Loucy (cell line): ENCODE measurements around the gene FAM193B.

Experiments used
- H2AFZ ChIP-seq: fragments of 200-600 bp; sonication (generic); 2 replicates; pipeline ENCODE4 v1.6.0; 2016; ENCODE audit warnings: antibody characterized with exemption, mild to moderate bottlenecking, low read length, moderate library complexity
- H3F3A ChIP-seq: fragments of 200-600 bp; 2 replicates; pipeline ENCODE4 v1.6.0; 2016; ENCODE audit warnings: antibody characterized with exemption, low read depth, mild to moderate bottlenecking
- H3K27me3 ChIP-seq: fragments of 200-600 bp; sonication (generic); 2 replicates; pipeline ENCODE4 v1.6.1; 2014; ENCODE audit warnings: low read length, mild to moderate bottlenecking; ENCODE audit not compliant: insufficient read depth, poor library complexity, severe bottlenecking
- H3K36me3 ChIP-seq: fragments of 200-600 bp; sonication (generic); 2 replicates; pipeline ENCODE4 v1.6.1; 2016; ENCODE audit warnings: low read length; ENCODE audit not compliant: insufficient read depth
- H3K4me1 ChIP-seq: fragments of 200-600 bp; sonication (generic); 2 replicates; pipeline ENCODE4 v1.5.1; 2014; ENCODE audit warnings: low read length, mild to moderate bottlenecking; ENCODE audit not compliant: insufficient read depth, poor library complexity, severe bottlenecking
- H3K4me2 ChIP-seq: fragments of 200-600 bp; sonication (generic); 2 replicates; pipeline ENCODE4 v1.6.0; 2014; ENCODE audit warnings: antibody characterized with exemption, low read length, low read depth, mild to moderate bottlenecking; ENCODE audit not compliant: poor library complexity, severe bottlenecking
- H3K4me3 ChIP-seq: fragments of 200-600 bp; sonication (generic); 2 replicates; pipeline ENCODE4 v1.5.1; 2014; ENCODE audit warnings: low read length, mild to moderate bottlenecking, mixed read lengths; ENCODE audit not compliant: poor library complexity, severe bottlenecking
- H3K79me2 ChIP-seq: fragments of 200-600 bp; sonication (generic); 2 replicates; pipeline ENCODE4 v1.6.1; 2014; ENCODE audit warnings: low read length; ENCODE audit not compliant: insufficient read depth
- H3K9ac ChIP-seq: fragments of 200-600 bp; sonication (generic); 2 replicates; pipeline ENCODE4 v1.6.0; 2014; ENCODE audit warnings: mild to moderate bottlenecking, low read depth, low read length, moderate library complexity; ENCODE audit not compliant: poor library complexity, severe bottlenecking
- H3K9me2 ChIP-seq: fragments of 200-600 bp; sonication (generic); replicated peaks from 2 replicates; pipeline ENCODE4 v1.6.1; 2016; ENCODE audit warnings: low read depth, low read length, mixed read lengths
- H3K9me3 ChIP-seq: fragments of 200-600 bp; sonication (generic); 2 replicates; pipeline ENCODE4 v1.6.1; 2014; ENCODE audit warnings: mild to moderate bottlenecking, antibody characterized with exemption, low read length, low read depth; ENCODE audit not compliant: insufficient read depth
- H4K20me1 ChIP-seq: fragments of 200-600 bp; sonication (generic); 2 replicates; pipeline ENCODE4 v1.6.0; 2014; ENCODE audit warnings: antibody characterized with exemption, low read length, mild to moderate bottlenecking; ENCODE audit not compliant: insufficient read depth, poor library complexity, severe bottlenecking
- EZH2phosphoT487 ChIP-seq: fragments of 200-600 bp; IDR thresholded peaks from 2 replicates; pipeline ENCODE4 v1.6.1; 2018; ENCODE audit warnings: antibody characterized with exemption, mild to moderate bottlenecking, moderate library complexity, borderline replicate concordance
- TF ChIP-seq, protein P1 (sequence below): fragments of 200-600 bp; sonication (generic); conservative IDR thresholded peaks from 2 replicates; pipeline ENCODE4 v1.5.1; 2014; ENCODE audit warnings: mild to moderate bottlenecking, antibody characterized with exemption, low read length

The FAM193B gene

DNA sequence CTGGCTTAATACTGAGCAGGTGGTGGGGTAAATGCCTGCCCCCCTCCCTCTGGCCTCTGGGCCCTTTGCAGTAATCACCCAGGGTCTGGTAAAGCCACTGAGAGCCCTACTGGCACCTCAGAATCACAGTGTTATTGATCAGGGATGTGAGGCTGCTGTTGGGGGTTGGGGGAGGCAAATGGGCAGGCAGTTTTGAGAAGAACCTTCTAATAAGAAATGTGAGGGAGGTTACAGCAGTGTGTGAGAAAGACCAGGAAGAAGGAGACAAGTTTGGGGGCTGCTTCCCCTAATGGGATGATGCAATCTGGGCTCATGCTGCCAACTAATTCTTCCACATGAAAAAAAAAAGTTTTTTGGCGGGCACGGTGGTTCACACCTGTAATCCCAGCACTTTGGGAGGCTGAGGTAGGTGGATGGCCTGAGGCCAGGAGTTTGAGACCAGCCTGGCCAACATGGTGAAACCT lies 42.4 kb upstream of the FAM193B start:
- H3K36me3 ChIP-seq = no peaks in the 10 kb centered on the region; the same call in 1 of the 2 replicates
- no peaks in the 10 kb centered on the region for H3K9me3 ChIP-seq
- no peaks in the 10 kb centered on the region for H3F3A ChIP-seq
- peaks cover 17% of the 10 kb centered on the region for H3K4me1 ChIP-seq
- H3K9me2 ChIP-seq = no peaks in the 10 kb centered on the region
- H3K27me3 ChIP-seq = no peaks in the 10 kb centered on the region
- peaks cover 33% of the 10 kb centered on the region for H3K79me2 ChIP-seq
- no peak overlapping the region for H3K4me3 ChIP-seq
- no peak for TF ChIP-seq EZH2phosphoT487
- TF ChIP-seq, protein P1, sequence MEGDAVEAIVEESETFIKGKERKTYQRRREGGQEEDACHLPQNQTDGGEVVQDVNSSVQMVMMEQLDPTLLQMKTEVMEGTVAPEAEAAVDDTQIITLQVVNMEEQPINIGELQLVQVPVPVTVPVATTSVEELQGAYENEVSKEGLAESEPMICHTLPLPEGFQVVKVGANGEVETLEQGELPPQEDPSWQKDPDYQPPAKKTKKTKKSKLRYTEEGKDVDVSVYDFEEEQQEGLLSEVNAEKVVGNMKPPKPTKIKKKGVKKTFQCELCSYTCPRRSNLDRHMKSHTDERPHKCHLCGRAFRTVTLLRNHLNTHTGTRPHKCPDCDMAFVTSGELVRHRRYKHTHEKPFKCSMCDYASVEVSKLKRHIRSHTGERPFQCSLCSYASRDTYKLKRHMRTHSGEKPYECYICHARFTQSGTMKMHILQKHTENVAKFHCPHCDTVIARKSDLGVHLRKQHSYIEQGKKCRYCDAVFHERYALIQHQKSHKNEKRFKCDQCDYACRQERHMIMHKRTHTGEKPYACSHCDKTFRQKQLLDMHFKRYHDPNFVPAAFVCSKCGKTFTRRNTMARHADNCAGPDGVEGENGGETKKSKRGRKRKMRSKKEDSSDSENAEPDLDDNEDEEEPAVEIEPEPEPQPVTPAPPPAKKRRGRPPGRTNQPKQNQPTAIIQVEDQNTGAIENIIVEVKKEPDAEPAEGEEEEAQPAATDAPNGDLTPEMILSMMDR = no peak
- no peak overlapping the region for H2AFZ ChIP-seq
- no peak overlapping the region for H3K4me2 ChIP-seq
- H4K20me1 ChIP-seq = peaks cover 15% of the 10 kb centered on the region
- H3K9ac ChIP-seq = no peak overlapping the region

DNA sequence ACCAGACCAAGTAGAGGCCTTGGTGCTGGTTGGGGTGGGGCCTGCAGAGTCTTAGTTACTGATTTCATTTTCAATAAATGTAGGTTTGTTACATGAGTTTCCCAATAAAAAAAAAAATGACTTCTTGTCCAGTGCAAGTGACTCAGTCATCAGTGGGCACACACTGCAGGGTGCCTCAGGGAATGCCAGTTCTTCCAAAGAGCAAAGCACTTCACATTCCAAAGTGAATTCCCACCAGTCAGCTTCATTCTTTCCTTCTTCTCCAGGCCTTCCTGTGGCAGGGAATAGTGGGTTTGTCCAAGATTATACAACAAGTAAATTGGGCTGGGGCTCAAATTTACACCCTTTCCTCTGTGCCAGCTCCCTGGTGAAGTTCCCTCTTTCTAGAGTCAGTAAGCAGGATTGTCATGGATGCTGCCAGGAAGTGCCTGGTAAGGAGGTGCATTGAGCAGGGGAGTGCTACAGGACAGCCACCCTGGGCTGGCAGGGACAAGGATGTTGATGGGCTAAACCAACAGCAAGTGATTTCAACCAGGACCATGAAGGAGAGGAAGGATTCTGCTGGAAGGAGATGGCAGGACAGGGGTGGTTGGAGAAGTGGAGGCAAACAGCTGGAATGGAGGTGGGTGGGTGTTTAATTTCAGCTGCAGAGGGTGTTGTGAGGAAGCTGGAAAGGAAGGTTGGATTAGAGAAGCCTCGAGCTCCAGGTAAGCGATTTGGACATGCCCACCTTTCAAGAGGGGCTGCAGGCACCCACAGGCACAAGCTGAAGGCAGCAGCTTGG lies 41.8 kb upstream of the FAM193B start:
- H3K27me3 ChIP-seq = no peaks in the 10 kb centered on the region
- H3K9me3 ChIP-seq = no peaks in the 10 kb centered on the region
- H3F3A ChIP-seq = no peaks in the 10 kb centered on the region
- H2AFZ ChIP-seq = no peak overlapping the region
- H4K20me1 ChIP-seq = peaks cover 15% of the 10 kb centered on the region
- no peak overlapping the region for H3K9ac ChIP-seq
- no peaks in the 10 kb centered on the region; the same call in 1 of the 2 replicates for H3K36me3 ChIP-seq
- H3K4me1 ChIP-seq = peaks cover 15% of the 10 kb centered on the region
- H3K9me2 ChIP-seq = no peaks in the 10 kb centered on the region
- no peak overlapping the region for H3K4me3 ChIP-seq
- H3K4me2 ChIP-seq = no peak overlapping the region
- TF ChIP-seq, protein P1 = no peak
- TF ChIP-seq EZH2phosphoT487 = no peak
- H3K79me2 ChIP-seq = peaks cover 32% of the 10 kb centered on the region

DNA sequence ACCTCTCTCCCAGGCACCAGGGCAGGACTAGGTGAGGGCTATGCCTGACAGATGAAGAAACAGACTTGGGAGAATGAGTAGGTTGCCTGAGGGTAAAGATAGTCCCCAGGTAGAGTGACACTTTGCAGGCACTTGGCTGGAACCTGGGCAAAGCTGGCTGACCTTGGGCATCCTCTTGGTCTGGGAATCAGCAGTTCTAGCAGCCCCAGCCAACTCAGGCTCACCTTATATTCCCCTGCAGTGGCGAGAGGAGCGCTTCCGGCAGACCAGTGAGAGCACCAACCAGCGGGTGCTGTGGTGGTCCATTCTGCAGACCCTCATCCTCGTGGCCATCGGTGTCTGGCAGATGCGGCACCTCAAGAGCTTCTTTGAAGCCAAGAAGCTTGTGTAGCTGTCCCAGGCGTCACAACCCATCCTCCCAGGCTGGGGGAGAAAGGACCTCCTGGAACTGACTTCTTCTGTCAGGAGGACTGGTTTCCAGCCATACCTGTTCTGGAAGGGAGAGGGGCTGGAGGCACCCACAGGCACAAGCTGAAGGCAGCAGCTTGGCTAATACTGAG lies 40.7 kb upstream of the FAM193B start:
- Histone ChIP-seq H3K27me3 (no peaks in the 10 kb centered on the region), H3K4me3 (no peak overlapping the region), H3K4me1 (peaks cover 12% of the 10 kb centered on the region), H2AFZ (no peak overlapping the region), H3K9me2 (no peaks in the 10 kb centered on the region), H3K9me3 (no peaks in the 10 kb centered on the region), H3K36me3 (no peaks in the 10 kb centered on the region; the same call in 1 of the 2 replicates), H3F3A (no peaks in the 10 kb centered on the region), H3K9ac (no peak overlapping the region), H4K20me1 (peaks cover 12% of the 10 kb centered on the region), H3K79me2 (peaks cover 25% of the 10 kb centered on the region), H3K4me2 (no peak overlapping the region)
- TF ChIP-seq, protein P1 = no peak
- no peak for TF ChIP-seq EZH2phosphoT487
